Epithelial cell of alveolus of lung (primary cell): ENCODE measurements around the gene TRAPPC6A. TPM values are rescaled to one million over a fixed set of nuclear protein-coding genes. Genes with fewer than 3 reads are reported as not detected.

Experiments used
- total RNA-seq: library from RNA; depleted of rRNA; stranded (reverse); fragments of >200 nt; gene quantifications from 2 replicates; pipeline ENCODE4 v1.2.1, GENCODE V29; 2015

TRAPPC6A gene
- total RNA-seq: 14.1 and 33.1 TPM in 2 replicates

GRCh38 chr19:45177817-45178261, at the start of gene TRAPPC6A:
TSS of gene TRAPPC6A (minus strand) at chr19:45178237. CDS start at chr19:45178218, 19 bp downstream.

GRCh38 chr19:45178262-45179071, 430 bp upstream of the TRAPPC6A start, which contains the start of gene BLOC1S3:
TSS of gene BLOC1S3 (plus strand) at chr19:45178784. CDS start at chr19:45179297, 513 bp downstream.

GRCh38 chr19:45160870-45161737, 16.9 kb downstream of the TRAPPC6A start, which contains the start of gene NKPD1:
TSS of gene NKPD1 (minus strand) at chr19:45160982. CDS start at chr19:45160150, 832 bp downstream.

Other genes starting within 250 kb of the TRAPPC6A start
- not detected in 2 replicates for gene APOC4, start 236.0 kb downstream of the TRAPPC6A start, total RNA-seq
- not detected in 2 replicates for gene APOC2, start 232.2 kb downstream of the TRAPPC6A start, total RNA-seq
- gene CLPTM1, start 222.9 kb downstream of the TRAPPC6A start, total RNA-seq: 48.2 and 88.1 TPM in 2 replicates
- 4.2 and 34.4 TPM in 2 replicates for gene RELB, start 176.8 kb downstream of the TRAPPC6A start, total RNA-seq
- 11.9 and 74.0 TPM in 2 replicates for gene CLASRP, start 139.2 kb downstream of the TRAPPC6A start, total RNA-seq
- gene ZNF296, start 101.8 kb downstream of the TRAPPC6A start, total RNA-seq: 0.26 and 1.5 TPM in 2 replicates
- 34.7 and 48.5 TPM in 2 replicates for gene GEMIN7, start 99.0 kb downstream of the TRAPPC6A start, total RNA-seq
- gene PPP1R37, start 85.1 kb downstream of the TRAPPC6A start, total RNA-seq: 16.2 and 32.3 TPM in 2 replicates
- under 0.01 and 0.16 TPM in 2 replicates for gene NKPD1, start 17.3 kb downstream of the TRAPPC6A start, total RNA-seq
- 5.0 and 8.6 TPM in 2 replicates for gene BLOC1S3, start 547 bp upstream of the TRAPPC6A start, total RNA-seq
- gene EXOC3L2, start 67.2 kb upstream of the TRAPPC6A start, total RNA-seq: 0.24 TPM in 1 of 2 replicates, not detected in the other
- 17.1 and 34.5 TPM in 2 replicates for gene MARK4, start 73.0 kb upstream of the TRAPPC6A start, total RNA-seq
- gene CKM, start 144.6 kb upstream of the TRAPPC6A start, total RNA-seq: 6.0 TPM in 1 of 2 replicates, not detected in the other
- gene KLC3, start 162.5 kb upstream of the TRAPPC6A start, total RNA-seq: 0.65 TPM in 1 of 2 replicates, not detected in the other
- gene ERCC2, start 192.3 kb upstream of the TRAPPC6A start, total RNA-seq: 14.2 and 39.7 TPM in 2 replicates
- 3.6 and 18.6 TPM in 2 replicates for gene PPP1R13L, start 226.8 kb upstream of the TRAPPC6A start, total RNA-seq
- 3.4 and 9.3 TPM in 2 replicates for gene POLR1G, start 228.4 kb upstream of the TRAPPC6A start, total RNA-seq
- 114 and 183 TPM in 2 replicates for gene ERCC1, start 245.7 kb upstream of the TRAPPC6A start, total RNA-seq